Right atrium auricular region (tissue), 2 donors: ENCODE measurements around the gene RPTOR. TPM values are rescaled to one million over a fixed set of nuclear protein-coding genes. Genes with fewer than 3 reads are reported as not detected.
"Not testable (repeated sequence)": the region's sequence is repeated elsewhere in the genome, so short reads cannot be mapped to it uniquely, and the experiment has no call there.

Experiments used
- DNase-seq: peaks from one replicate; pipeline ENCODE4 v3.0.0-alpha.2; 2019; ENCODE audit warnings: low spot score
- H3K27ac ChIP-seq, 2 donors: fragments of 200-600 bp; sonication (generic); 1 replicate in 1 of 2; 2 replicates in 1 of 2; pipeline ENCODE4 v1.5.1; 2016 to 2019
- H3K27me3 ChIP-seq, 2 donors: fragments of 200-600 bp; sonication (generic); one replicate each; pipeline versions ENCODE4 v1.5.1 to v1.6.0; 2017 to 2019
- H3K36me3 ChIP-seq: fragments of 200-600 bp; sonication (generic); one replicate; pipeline ENCODE4 v1.5.1; 2016
- H3K4me1 ChIP-seq, 2 donors: fragments of 200-600 bp; sonication (generic); one replicate each; pipeline versions ENCODE4 v1.5.1 to v1.6.0; 2017 to 2019
- H3K4me3 ChIP-seq, 2 donors: fragments of 200-600 bp; sonication (generic); 1 replicate in 1 of 2; 2 replicates in 1 of 2; pipeline ENCODE4 v1.5.1; 2017 to 2019; ENCODE audit warnings: mild to moderate bottlenecking in 1 of 2, moderate library complexity in 1 of 2
- H3K9me3 ChIP-seq, 2 donors: fragments of 200-600 bp; sonication (generic); one replicate each; pipeline ENCODE4 v1.5.1; 2019
- total RNA-seq, 2 donors: library from RNA; depleted of rRNA; stranded (reverse); fragments of >200 nt; gene quantifications; one replicate each; pipeline ENCODE4 v1.1.0, GENCODE V29; 2016
- TF ChIP-seq, protein P1 (sequence below), 2 donors: fragments of 200-600 bp; sonication (generic); IDR thresholded peaks; one replicate each; pipeline ENCODE4 v1.5.1; 2019; ENCODE audit warnings: antibody characterized with exemption in 2 of 2

RPTOR gene
- total RNA-seq, 2 donors from 2014 or later: 19.9 to 22.6 TPM

DNA sequence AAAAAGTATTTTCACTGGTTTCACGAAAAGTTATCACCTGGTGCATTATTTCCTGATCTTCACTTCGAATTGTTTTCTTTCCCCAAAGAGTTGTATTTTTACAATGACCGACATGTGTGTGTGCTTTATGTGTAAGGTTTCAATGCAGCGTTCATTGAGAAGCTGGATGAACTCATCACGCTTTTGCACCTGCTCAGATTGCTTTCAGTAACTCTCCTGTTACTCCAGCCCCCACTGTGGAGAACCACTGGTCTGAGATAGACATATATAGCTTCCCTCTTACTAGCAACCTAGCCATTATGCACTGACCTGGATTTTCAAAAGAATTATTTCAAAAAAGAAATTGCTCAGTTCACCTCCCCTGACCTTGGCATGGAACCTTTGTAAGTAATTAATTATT, 268.7 kb downstream of the RPTOR start:
- H3K27me3 ChIP-seq: no peaks in the 10 kb centered on the region
- H3K4me1 ChIP-seq: no peaks in the 10 kb centered on the region
- DNase-seq: no peak
- H3K4me3 ChIP-seq: no peak overlapping the region
- TF ChIP-seq, protein P1, sequence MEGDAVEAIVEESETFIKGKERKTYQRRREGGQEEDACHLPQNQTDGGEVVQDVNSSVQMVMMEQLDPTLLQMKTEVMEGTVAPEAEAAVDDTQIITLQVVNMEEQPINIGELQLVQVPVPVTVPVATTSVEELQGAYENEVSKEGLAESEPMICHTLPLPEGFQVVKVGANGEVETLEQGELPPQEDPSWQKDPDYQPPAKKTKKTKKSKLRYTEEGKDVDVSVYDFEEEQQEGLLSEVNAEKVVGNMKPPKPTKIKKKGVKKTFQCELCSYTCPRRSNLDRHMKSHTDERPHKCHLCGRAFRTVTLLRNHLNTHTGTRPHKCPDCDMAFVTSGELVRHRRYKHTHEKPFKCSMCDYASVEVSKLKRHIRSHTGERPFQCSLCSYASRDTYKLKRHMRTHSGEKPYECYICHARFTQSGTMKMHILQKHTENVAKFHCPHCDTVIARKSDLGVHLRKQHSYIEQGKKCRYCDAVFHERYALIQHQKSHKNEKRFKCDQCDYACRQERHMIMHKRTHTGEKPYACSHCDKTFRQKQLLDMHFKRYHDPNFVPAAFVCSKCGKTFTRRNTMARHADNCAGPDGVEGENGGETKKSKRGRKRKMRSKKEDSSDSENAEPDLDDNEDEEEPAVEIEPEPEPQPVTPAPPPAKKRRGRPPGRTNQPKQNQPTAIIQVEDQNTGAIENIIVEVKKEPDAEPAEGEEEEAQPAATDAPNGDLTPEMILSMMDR (IDR thresholded peaks at IDR 0.05): no peak
- H3K36me3 ChIP-seq: no peaks in the 10 kb centered on the region
- no peaks in the 10 kb centered on the region for H3K9me3 ChIP-seq
- H3K27ac ChIP-seq: no peak overlapping the region

DNA sequence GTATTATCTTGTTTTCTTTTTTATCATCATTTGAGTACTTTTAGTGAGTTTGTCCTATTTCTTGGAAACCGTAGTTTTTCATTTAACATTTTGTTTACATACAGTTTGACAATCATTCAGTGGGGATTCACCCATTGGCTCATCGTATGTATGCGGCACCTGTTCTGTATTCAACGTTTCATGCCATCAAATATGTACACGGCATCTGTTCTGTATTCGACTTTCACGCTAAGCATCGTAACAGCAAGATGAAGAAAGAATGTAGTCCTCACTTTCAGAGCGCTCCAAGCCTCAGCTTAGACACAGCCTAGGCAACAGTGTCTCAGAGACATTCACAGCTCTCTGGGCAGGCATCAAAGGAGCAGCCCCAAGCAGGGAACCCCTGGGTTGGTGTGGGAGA, 269.9 kb downstream of the RPTOR start:
- DNase-seq: no peak

DNA sequence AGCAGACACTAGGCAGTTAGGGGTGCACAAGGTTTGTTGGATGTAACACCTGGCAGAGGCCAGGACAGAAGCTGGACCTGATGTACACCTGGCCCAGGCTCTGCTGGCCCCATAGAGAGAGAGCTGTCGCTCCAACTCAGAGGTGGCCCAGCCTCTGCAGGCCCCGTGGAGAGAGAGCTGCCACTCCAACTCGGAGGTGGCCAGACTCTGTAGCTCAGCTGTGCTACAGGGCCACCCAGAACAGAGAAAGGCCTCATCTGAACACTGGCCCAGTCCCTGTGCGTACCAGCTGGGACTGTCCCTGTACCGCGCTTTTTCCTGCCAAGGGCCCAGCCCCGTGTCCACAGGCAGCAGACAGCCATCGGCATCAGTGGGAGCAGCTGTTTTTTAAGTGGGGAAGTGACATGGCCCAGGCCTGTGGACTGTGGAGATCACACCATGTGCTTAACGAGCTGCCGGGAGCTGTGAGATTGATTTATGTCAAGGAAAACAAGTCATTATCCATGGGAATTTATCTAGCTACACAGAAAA, 270.6 kb downstream of the RPTOR start:
- Histone ChIP-seq H3K9me3 (no peaks in the 10 kb centered on the region), H3K4me3 (no peak overlapping the region), H3K4me1 (no peaks in the 10 kb centered on the region), H3K27me3 (no peaks in the 10 kb centered on the region), H3K27ac (no peak overlapping the region), H3K36me3 (no peaks in the 10 kb centered on the region)
- DNase-seq: no peak
- TF ChIP-seq, protein P1 (IDR thresholded peaks at IDR 0.05): no peak

More for the DNA sequence above, 269.9 kb downstream of the RPTOR start:
- no peaks in the 10 kb centered on the region for H3K9me3 ChIP-seq
- H3K4me3 ChIP-seq: no peak overlapping the region
- TF ChIP-seq, protein P1 (IDR thresholded peaks at IDR 0.05): no peak
- H3K27ac ChIP-seq: no peak overlapping the region
- H3K36me3 ChIP-seq: no peaks in the 10 kb centered on the region
- no peaks in the 10 kb centered on the region for H3K27me3 ChIP-seq
- no peaks in the 10 kb centered on the region for H3K4me1 ChIP-seq

DNA sequence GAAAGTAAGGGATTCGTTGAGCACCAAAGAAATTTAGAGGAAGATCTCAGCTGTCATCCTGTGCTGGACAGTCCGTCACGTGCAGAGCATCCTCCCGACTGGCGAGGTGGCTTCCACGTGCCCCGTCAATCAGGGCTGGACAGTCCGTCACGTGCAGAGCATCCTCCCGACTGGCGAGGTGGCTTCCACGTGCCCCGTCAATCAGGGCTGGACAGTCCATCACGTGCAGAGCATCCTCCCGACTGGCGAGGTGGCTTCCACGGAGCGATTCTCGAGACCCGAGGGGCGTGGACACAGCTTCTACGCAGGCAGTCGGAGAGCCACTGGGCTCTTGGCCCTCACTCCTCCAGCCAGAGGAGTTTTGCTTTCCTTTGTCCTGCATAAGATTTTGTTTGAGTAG, 271.1 kb downstream of the RPTOR start:
- not testable (repeated sequence) for H3K27ac ChIP-seq, H3K36me3 ChIP-seq, H3K4me1 ChIP-seq, DNase-seq, H3K27me3 ChIP-seq, H3K9me3 ChIP-seq, H3K4me3 ChIP-seq

DNA sequence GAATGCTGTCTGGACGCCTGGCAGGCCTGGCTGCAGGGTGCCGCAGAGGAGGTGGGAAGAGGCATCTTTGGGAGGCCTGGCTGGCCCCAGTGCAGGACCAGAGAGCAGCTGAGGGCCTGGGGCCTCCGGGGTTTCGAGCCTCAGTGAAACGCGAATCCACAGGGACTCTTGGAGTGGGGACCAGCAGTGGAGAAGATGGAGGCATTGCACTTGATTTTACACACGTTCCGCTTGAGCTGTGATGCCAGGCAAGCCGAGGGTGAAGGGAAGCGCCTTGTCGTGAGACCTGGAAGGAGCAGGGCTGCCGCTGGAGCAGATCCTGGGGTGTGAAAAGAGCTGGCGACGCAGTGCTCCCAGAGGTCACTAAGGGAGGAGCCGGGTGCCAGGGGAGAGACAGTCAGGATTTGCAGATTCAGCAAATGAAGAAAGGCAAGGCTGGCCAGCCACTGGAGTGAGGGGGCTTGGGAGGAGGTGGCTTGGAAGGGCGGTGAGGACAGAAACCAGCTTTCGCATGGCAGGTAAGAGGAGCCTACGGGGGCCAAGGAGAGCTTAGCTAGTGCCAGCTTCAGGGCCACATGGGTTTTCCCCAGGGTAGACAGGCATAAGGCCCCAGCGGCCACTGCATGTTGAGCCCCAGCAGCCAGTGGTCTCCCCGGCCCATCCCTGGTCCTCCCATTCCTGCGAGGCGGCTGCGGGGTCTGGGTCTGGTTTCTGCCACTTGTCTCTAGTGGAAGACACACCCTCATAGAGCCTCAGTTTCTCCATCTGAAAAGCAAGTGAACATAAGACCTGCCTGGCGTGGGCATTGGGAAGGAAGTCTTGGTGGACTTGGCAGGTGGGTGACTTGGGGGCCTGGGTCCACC, 271.8 kb downstream of the RPTOR start:
- TF ChIP-seq, protein P1 (IDR thresholded peaks at IDR 0.05): no peak
- Histone ChIP-seq H3K27me3 (no peaks in the 10 kb centered on the region), H3K9me3 (no peaks in the 10 kb centered on the region), H3K4me1 (no peaks in the 10 kb centered on the region), H3K27ac (no peak overlapping the region), H3K36me3 (no peaks in the 10 kb centered on the region), H3K4me3 (no peak overlapping the region)
- no peak for DNase-seq

DNA sequence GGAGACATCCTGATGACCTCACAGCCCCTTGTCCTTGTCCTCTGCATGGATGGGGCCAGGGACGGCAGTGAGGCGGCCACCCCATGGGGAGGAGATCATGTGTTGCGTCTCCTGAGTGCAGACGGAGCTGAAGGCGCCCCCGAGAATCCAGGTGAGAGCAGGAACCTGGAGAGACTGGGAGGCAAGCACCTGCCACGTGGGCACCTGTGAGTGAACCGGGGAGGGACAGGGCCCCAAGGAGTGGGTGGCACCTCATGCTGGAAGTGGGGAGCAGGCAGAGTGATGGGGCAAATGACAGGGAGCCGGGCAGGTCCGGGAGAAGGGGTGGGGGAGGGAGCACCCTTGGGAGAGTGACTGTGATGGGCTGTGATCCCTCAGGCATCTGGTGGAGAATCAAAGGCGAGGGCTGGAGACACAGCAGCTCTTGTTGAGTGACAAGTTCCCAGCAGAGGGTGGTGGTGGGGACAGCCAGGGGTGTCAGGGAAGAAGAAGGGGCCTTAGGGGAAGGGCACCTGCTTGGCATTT, 272.7 kb downstream of the RPTOR start:
- TF ChIP-seq, protein P1 (IDR thresholded peaks at IDR 0.05): no peak
- no peaks in the 10 kb centered on the region for H3K4me1 ChIP-seq
- no peaks in the 10 kb centered on the region for H3K27me3 ChIP-seq
- DNase-seq: no peak
- no peak overlapping the region for H3K4me3 ChIP-seq
- no peak overlapping the region for H3K27ac ChIP-seq
- no peaks in the 10 kb centered on the region for H3K36me3 ChIP-seq
- H3K9me3 ChIP-seq: no peaks in the 10 kb centered on the region
